H1 (cell line): ENCODE measurements around the gene TBC1D13.

Experiments
- CTCF ChIP-seq, 3 experiments: IDR thresholded peaks; 1 replicate in 2 of 3; 2 replicates in 1 of 3; pipeline versions ENCODE4 v1.5.1 to v1.6.1; 2011; ENCODE audit warnings: low read length in 3 of 3, mild to moderate bottlenecking in 3 of 3, inconsistent platforms in 2 of 3, low read depth in 1 of 3, moderate library complexity in 1 of 3; ENCODE audit not compliant: insufficient read depth in 1 of 3; ENCODE audit errors: control extremely low read depth in 1 of 3
- SP1 ChIP-seq: IDR thresholded peaks from 2 replicates; pipeline ENCODE4 v1.6.1; 2011; ENCODE audit warnings: low read depth, low read length

DNA sequence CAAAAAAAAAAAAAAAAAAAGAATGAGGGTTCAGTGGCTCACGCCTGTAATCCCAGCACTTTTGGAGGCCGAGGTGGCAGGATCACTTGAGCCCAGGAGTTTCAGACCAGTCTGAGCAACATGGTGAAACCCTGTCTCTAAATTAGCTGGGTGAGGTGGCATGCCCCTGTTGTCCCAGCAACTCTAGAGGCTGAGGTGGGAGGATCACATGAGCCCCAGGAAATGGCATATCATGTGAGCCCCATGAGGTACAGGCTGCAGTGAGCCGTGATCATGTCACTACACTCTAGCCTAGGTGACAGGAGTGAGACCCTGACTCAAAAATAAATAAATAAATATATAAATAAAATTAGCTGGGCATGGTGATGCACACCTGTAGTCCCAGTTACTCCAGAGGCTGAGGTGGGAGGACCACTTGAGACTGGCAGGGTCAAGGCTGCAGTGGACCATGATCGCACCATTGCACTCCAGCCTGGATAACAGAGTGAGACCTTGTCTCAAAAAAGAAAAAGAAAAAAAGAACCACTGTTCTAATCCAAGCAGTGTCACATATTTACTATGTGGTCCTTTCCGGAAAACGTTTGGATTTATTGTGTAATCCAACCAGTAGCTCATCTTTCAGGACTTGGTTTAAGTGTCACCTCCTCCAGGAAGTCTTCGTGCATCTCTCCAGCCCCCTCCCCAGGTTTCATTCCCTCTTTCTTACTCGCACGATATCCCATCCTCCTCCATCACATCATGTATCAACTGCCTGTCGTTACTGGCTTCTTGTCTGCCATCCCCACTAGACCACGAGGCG, 54.8 kb downstream of the TBC1D13 start:
- TF ChIP-seq SP1 = no peak
- no peak for TF ChIP-seq CTCF (IDR thresholded peaks at IDR 0.05; ENCODE audit: control extremely low read depth in 1 of 3, insufficient read depth in 1 of 3, low read depth in 1 of 3, low read length in 3 of 3)
